HCT116 (cell line): ENCODE data around the gene TWIST2. TPM values are rescaled to one million over a fixed set of nuclear protein-coding genes. Genes with fewer than 3 reads are reported as not detected.

Source experiments
- ATAC-seq: fragments of 200-7000 bp; cut with Tn5 transposase; 2 replicates; pipeline ENCODE4 v1.9.1; 2020; ENCODE audit warnings: mild to moderate bottlenecking, moderate library complexity
- BruUV-seq: library from RNA; stranded (reverse); fragments of 400-500 nt; replicated peaks from 2 replicates; lab custom pipeline; 2021; lab: Mats Ljungman, UMichigan
- CTCF ChIA-PET: fragments of 300-600 bp; sonication (Branson Sonifier 250); formaldehyde crosslinking; loops from one replicate; lab custom pipeline; 2021; ENCODE audit warnings: antibody characterized with exemption; lab: Charles Lee
- POLR2A ChIA-PET: fragments of 300-600, 350-600 bp; sonication (Branson Sonifier 250); formaldehyde crosslinking; loops from one replicate; lab custom pipeline; 2021; ENCODE audit warnings: antibody characterized with exemption; lab: Charles Lee
- RAD21 ChIA-PET, 2 experiments: fragments of 300-600 bp; sonication (Branson Sonifier 250); formaldehyde crosslinking; loops; one replicate each; lab custom pipeline; 2023; ENCODE audit warnings: low total read pairs in 2 of 2; ENCODE audit not compliant: uncharacterized antibody in 2 of 2, unreplicated experiment in 2 of 2, low non-redundant PET in 1 of 2; lab: Charles Lee
- DNase-seq: peaks from one replicate; pipeline ENCODE4 v3.0.0-alpha.2; 2010; ENCODE audit warnings: low read depth, low spot score
- H2AFZ ChIP-seq: fragments of 200-600 bp; shearing (Covaris generic), sonication (generic); 2 replicates; pipeline ENCODE4 v1.6.1; 2017; ENCODE audit warnings: low read depth, mixed run types, mixed read lengths, antibody characterized with exemption, low read length; ENCODE audit not compliant: poor library complexity, severe bottlenecking
- H3K27ac ChIP-seq: 2 replicates; pipeline ENCODE4 v1.5.1; 2012; ENCODE audit warnings: low read depth, low read length
- H3K27me3 ChIP-seq: fragments of 200-600 bp; sonication (generic); 2 replicates; pipeline ENCODE4 v1.6.1; 2016; ENCODE audit warnings: mixed run types, low read length, mixed read lengths; ENCODE audit not compliant: insufficient read depth
- H3K36me3 ChIP-seq, 2 experiments: fragments of 200-500 bp in 1 of 2; fragments of 200-600 bp in 1 of 2; sonication (Bioruptor generic) in 1 of 2; sonication (generic) in 1 of 2; 2 replicates each; pipeline versions ENCODE4 v1.5.1 to v1.6.1; 2014 to 2016; ENCODE audit warnings: low read length in 2 of 2, inconsistent platforms in 1 of 2, mixed read lengths in 1 of 2, mixed run types in 1 of 2; ENCODE audit not compliant: insufficient read depth in 2 of 2, control insufficient read depth in 1 of 2
- H3K4me1 ChIP-seq, 2 experiments: fragments of 200-600 bp in 1 of 2; sonication (generic) in 1 of 2; 2 replicates each; pipeline versions ENCODE4 v1.5.1 to v1.6.1; 2012 to 2017; ENCODE audit warnings: low read length in 2 of 2, inconsistent platforms in 1 of 2, mild to moderate bottlenecking in 1 of 2, mixed read lengths in 1 of 2, mixed run types in 1 of 2, moderate library complexity in 1 of 2; ENCODE audit not compliant: insufficient read depth in 2 of 2, control insufficient read depth in 1 of 2
- H3K4me2 ChIP-seq: fragments of 200-600 bp; sonication (generic); 2 replicates; pipeline ENCODE4 v1.6.1; 2017; ENCODE audit warnings: mixed run types, low read length, mixed read lengths
- H3K4me3 ChIP-seq, 2 experiments: fragments of 200-600 bp in 1 of 2; sonication (generic) in 1 of 2; replicated peaks in 1 of 2; 2 replicates each; pipeline ENCODE4 v1.5.1; 2011 to 2016; ENCODE audit warnings: low read length in 2 of 2, control low read depth in 1 of 2, low read depth in 1 of 2, mild to moderate bottlenecking in 1 of 2, mixed read lengths in 1 of 2, mixed run types in 1 of 2
- H3K79me2 ChIP-seq: fragments of 200-600 bp; sonication (generic); 2 replicates; pipeline ENCODE4 v1.6.1; 2017; ENCODE audit warnings: mild to moderate bottlenecking, mixed run types, low read length, moderate library complexity, mixed read lengths; ENCODE audit not compliant: insufficient read depth
- H3K9ac ChIP-seq: fragments of 200-600 bp; sonication (generic); 2 replicates; pipeline ENCODE4 v1.6.1; 2016; ENCODE audit warnings: low read length, mixed read lengths
- H3K9me2 ChIP-seq: fragments of 200-600 bp; sonication (generic), shearing (Covaris generic); 2 replicates; pipeline ENCODE4 v1.6.1; 2017; ENCODE audit warnings: mixed run types, mild to moderate bottlenecking, moderate library complexity; ENCODE audit not compliant: insufficient read depth
- H3K9me3 ChIP-seq, 2 experiments: fragments of 200-500 bp in 1 of 2; fragments of 200-600 bp in 1 of 2; sonication (Bioruptor generic) in 1 of 2; sonication (generic) in 1 of 2; 2 replicates each; pipeline ENCODE4 v1.6.1; 2014 to 2017; ENCODE audit warnings: low read length in 2 of 2, mixed read lengths in 2 of 2, inconsistent platforms in 1 of 2, low read depth in 1 of 2, mild to moderate bottlenecking in 1 of 2, mixed run types in 1 of 2, moderate library complexity in 1 of 2; ENCODE audit not compliant: control insufficient read depth in 1 of 2, insufficient read depth in 1 of 2
- H4K20me1 ChIP-seq: fragments of 200-600 bp; sonication (generic), shearing (Covaris generic); 2 replicates; pipeline ENCODE4 v1.6.1; 2017; ENCODE audit warnings: mixed run types, mild to moderate bottlenecking, moderate library complexity; ENCODE audit not compliant: insufficient read depth
- ATF3 ChIP-seq: IDR thresholded peaks from 2 replicates; pipeline ENCODE4 v1.6.1; 2012
- CBX3 ChIP-seq: IDR thresholded peaks from 2 replicates; pipeline ENCODE4 v1.6.1; 2012; ENCODE audit warnings: low read depth
- CEBPB ChIP-seq: IDR thresholded peaks from 2 replicates; pipeline ENCODE4 v1.6.1; 2012; ENCODE audit warnings: low read depth
- ELF1 ChIP-seq: IDR thresholded peaks from 2 replicates; pipeline ENCODE4 v1.6.1; 2012; ENCODE audit warnings: low read depth, borderline replicate concordance
- EZH2 ChIP-seq: fragments of 200-600 bp; sonication (generic); IDR thresholded peaks from 2 replicates; pipeline ENCODE4 v1.6.1; 2017; ENCODE audit warnings: antibody characterized with exemption, mixed run types
- EZH2phosphoT487 ChIP-seq: fragments of 200-600 bp; IDR thresholded peaks from 2 replicates; pipeline ENCODE4 v1.6.1; 2018; ENCODE audit warnings: antibody characterized with exemption, borderline replicate concordance
- FOSL1 ChIP-seq: IDR thresholded peaks from 2 replicates; pipeline ENCODE4 v1.6.1; 2012; ENCODE audit warnings: low read depth
- JUND ChIP-seq: IDR thresholded peaks from 2 replicates; pipeline ENCODE4 v1.6.1; 2012
- POLR2A ChIP-seq: IDR thresholded peaks from 2 replicates; pipeline ENCODE4 v1.7.0; 2011; ENCODE audit warnings: borderline replicate concordance; ENCODE audit not compliant: insufficient read depth, insufficient read length; ENCODE audit errors: extremely low read depth
- POLR2AphosphoS5 ChIP-seq: IDR thresholded peaks from 2 replicates; pipeline ENCODE4 v1.6.1; 2011; ENCODE audit warnings: mild to moderate bottlenecking, low read depth, low read length, moderate library complexity
- SP1 ChIP-seq: IDR thresholded peaks from 2 replicates; pipeline ENCODE4 v1.6.1; 2012; ENCODE audit warnings: low read depth
- SRF ChIP-seq: IDR thresholded peaks from 2 replicates; pipeline ENCODE4 v1.6.1; 2012; ENCODE audit warnings: low read depth
- TCF7L2 ChIP-seq: IDR thresholded peaks from 2 replicates; pipeline ENCODE4 v1.7.0; 2011; ENCODE audit warnings: borderline replicate concordance, inconsistent platforms; ENCODE audit not compliant: insufficient read depth, insufficient read length; ENCODE audit errors: extremely low read depth
- YY1 ChIP-seq: IDR thresholded peaks from 2 replicates; pipeline ENCODE4 v1.6.1; 2011; ENCODE audit warnings: low read length, low read depth, moderate library complexity, mild to moderate bottlenecking; ENCODE audit not compliant: insufficient replicate concordance; ENCODE audit errors: extremely low read depth
- ZFX ChIP-seq: fragments of 450-650 bp; IDR thresholded peaks from 2 replicates; pipeline ENCODE4 v1.6.1; 2017
- ZNF274 ChIP-seq: fragments of 200-500 bp; sonication (Bioruptor generic); IDR thresholded peaks from 2 replicates; pipeline ENCODE4 v1.6.1; 2014; ENCODE audit warnings: mild to moderate bottlenecking, low read depth, low read length, inconsistent platforms
- intact Hi-C: fragments of 100-400 bp; cut with micrococcal nuclease; formaldehyde crosslinking; loops from 2 replicates; pipeline ENCODE4 v1.10.0; 2022
- total RNA-seq: library from RNA; stranded (reverse); gene quantifications from one replicate; pipeline ENCODE4 v1.2.1, GENCODE V29; 2021; ENCODE audit not compliant: unreplicated experiment
- TF ChIP-seq, protein P1 (sequence below), 3 experiments: fragments of 200-600 bp in 1 of 3; sonication (generic) in 1 of 3; IDR thresholded peaks in 2 of 3; conservative IDR thresholded peaks in 1 of 3; 2 replicates each; pipeline ENCODE4 v1.5.1; 2012 to 2017; ENCODE audit warnings: low read depth in 2 of 3, low read length in 2 of 3, antibody characterized with exemption in 1 of 3, borderline replicate concordance in 1 of 3, control low read depth in 1 of 3, mild to moderate bottlenecking in 1 of 3, mixed read lengths in 1 of 3, mixed run types in 1 of 3, moderate library complexity in 1 of 3; ENCODE audit not compliant: insufficient read depth in 1 of 3
- TF ChIP-seq, protein P2 (sequence below): IDR thresholded peaks from 2 replicates; pipeline ENCODE4 v1.6.1; 2012
- TF ChIP-seq, protein P3 (sequence below): IDR thresholded peaks from 2 replicates; pipeline ENCODE4 v1.6.1; 2011; ENCODE audit warnings: mild to moderate bottlenecking, low read length, moderate library complexity; ENCODE audit not compliant: insufficient replicate concordance; ENCODE audit errors: extremely low read depth

The TWIST2 gene
- total RNA-seq, 1 experiment from 2014 or later = not detected

DNA sequence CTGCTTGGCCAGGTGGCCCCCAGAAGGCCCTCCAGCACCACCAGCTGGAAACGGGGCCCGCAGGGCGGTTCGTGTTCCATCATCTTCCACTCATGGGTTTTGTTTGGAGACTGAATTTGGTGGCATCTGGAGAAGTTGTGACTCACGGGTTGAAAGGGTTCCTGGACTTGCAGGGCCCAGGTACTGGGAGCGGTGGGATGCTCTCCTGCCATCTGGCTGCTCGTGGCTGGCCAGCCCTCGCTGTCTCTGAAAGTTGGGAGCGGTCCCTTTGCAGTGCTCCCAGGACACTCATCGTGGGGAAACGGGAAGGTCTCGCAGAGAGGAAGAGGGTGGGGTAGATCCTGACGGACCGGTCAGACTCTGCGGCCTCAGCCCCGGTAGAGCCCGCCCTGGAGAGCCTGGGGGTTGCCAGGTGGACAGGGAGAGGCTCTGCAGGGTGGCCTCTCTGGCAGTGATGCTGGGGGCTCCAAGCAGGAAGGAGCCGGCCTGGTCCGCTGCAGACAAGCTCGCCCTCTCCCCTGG, 47.5 kb downstream of the TWIST2 start:
- no peaks in the 10 kb centered on the region for H4K20me1 ChIP-seq
- H3K4me2 ChIP-seq = peak overlapping the region; percentile 79
- CTCF ChIA-PET = no interaction called here
- H3K9me2 ChIP-seq = no peaks in the 10 kb centered on the region
- no peaks in the 10 kb centered on the region for H3K9me3 ChIP-seq
- BruUV-seq = no TSS peak
- no peaks in the 10 kb centered on the region for H3K27me3 ChIP-seq
- RAD21 ChIA-PET = no interaction called here
- peaks cover 15 to 25% of the 10 kb centered on the region in 2 experiments for H3K4me1 ChIP-seq
- H3K79me2 ChIP-seq = no peaks in the 10 kb centered on the region
- TF ChIP-seq ZNF274 (no peak), JUND (no peak), EZH2phosphoT487 (no peak), FOSL1 (no peak), CEBPB (no peak), YY1 (no peak), ELF1 (no peak), EZH2 (no peak), SP1 (no peak), POLR2AphosphoS5 (no peak), TCF7L2 (no peak), CBX3 (no peak), ATF3 (no peak), SRF (no peak), POLR2A (no peak), ZFX (no peak)
- TF ChIP-seq, protein P1, sequence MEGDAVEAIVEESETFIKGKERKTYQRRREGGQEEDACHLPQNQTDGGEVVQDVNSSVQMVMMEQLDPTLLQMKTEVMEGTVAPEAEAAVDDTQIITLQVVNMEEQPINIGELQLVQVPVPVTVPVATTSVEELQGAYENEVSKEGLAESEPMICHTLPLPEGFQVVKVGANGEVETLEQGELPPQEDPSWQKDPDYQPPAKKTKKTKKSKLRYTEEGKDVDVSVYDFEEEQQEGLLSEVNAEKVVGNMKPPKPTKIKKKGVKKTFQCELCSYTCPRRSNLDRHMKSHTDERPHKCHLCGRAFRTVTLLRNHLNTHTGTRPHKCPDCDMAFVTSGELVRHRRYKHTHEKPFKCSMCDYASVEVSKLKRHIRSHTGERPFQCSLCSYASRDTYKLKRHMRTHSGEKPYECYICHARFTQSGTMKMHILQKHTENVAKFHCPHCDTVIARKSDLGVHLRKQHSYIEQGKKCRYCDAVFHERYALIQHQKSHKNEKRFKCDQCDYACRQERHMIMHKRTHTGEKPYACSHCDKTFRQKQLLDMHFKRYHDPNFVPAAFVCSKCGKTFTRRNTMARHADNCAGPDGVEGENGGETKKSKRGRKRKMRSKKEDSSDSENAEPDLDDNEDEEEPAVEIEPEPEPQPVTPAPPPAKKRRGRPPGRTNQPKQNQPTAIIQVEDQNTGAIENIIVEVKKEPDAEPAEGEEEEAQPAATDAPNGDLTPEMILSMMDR (IDR thresholded peaks at IDR 0.05 in 2 of 3, conservative IDR thresholded peaks at IDR 0.05 in 1 of 3; ENCODE audit: borderline replicate concordance in 1 of 3, insufficient read depth in 1 of 3, low read depth in 2 of 3, low read length in 2 of 3) = no peak
- TF ChIP-seq, protein P2, sequence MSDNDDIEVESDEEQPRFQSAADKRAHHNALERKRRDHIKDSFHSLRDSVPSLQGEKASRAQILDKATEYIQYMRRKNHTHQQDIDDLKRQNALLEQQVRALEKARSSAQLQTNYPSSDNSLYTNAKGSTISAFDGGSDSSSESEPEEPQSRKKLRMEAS = no peak
- TF ChIP-seq, protein P3, sequence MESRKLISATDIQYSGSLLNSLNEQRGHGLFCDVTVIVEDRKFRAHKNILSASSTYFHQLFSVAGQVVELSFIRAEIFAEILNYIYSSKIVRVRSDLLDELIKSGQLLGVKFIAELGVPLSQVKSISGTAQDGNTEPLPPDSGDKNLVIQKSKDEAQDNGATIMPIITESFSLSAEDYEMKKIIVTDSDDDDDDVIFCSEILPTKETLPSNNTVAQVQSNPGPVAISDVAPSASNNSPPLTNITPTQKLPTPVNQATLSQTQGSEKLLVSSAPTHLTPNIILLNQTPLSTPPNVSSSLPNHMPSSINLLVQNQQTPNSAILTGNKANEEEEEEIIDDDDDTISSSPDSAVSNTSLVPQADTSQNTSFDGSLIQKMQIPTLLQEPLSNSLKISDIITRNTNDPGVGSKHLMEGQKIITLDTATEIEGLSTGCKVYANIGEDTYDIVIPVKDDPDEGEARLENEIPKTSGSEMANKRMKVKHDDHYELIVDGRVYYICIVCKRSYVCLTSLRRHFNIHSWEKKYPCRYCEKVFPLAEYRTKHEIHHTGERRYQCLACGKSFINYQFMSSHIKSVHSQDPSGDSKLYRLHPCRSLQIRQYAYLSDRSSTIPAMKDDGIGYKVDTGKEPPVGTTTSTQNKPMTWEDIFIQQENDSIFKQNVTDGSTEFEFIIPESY = no peak
- H3K9ac ChIP-seq = peak overlapping the region; percentile 46
- peak; percentile 49 for ATAC-seq
- peak overlapping the region; percentile 7 to 38; a peak in 2 of 4 replicates for H3K4me3 ChIP-seq
- H3K27ac ChIP-seq = no peak overlapping the region; the same call in 1 of the 2 replicates
- no peak for DNase-seq
- H2AFZ ChIP-seq = no peak overlapping the region
- H3K36me3 ChIP-seq = no peaks in the 10 kb centered on the region
- intact Hi-C loops = no loop called here
- POLR2A ChIA-PET = no interaction called here
